Measurements from ENCODE around the gene ADRA1B.

ADRA1B gene

GRCh38 chr5:160018945-160019625 is 102.8 kb downstream of the ADRA1B start:
- DNase-seq (ENCODE audit: low read depth) = no peak

DNA sequence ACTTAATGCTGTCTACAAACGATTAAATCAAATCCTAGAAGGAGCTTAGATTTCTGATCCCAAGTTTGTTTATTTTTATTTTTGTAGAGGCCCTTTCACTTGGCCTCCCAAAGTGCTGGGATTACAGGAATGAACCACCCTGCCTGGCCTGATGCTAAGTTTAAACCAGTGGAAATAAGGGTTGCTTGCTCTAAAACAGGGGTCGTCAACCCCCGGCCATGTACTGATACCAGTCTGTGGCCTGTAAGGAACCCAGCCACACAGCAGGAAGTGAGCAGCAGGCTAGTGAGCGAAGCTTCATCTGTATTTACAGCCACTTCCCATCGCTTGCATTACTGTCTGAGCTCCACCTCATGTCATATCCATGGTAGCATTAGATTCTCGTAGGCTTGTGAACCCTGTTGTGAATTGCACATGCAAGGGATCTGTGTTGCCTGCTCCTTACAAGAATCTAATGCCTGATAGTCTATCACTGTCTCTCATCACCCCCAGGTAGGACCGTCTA is 104.0 kb downstream of the ADRA1B start:
- DNase-seq (ENCODE audit: low read depth) = no peak

- DNase-seq (ENCODE audit: low read depth) = no peak
Measured at GRCh38 chr5:160020964-160021363, 104.7 kb downstream of the ADRA1B start.

GRCh38 chr5:160021831-160022446 is 105.7 kb downstream of the ADRA1B start:
- DNase-seq (ENCODE audit: low read depth) = no peak
